ENCODE data around the gene SCML2.

DNA sequence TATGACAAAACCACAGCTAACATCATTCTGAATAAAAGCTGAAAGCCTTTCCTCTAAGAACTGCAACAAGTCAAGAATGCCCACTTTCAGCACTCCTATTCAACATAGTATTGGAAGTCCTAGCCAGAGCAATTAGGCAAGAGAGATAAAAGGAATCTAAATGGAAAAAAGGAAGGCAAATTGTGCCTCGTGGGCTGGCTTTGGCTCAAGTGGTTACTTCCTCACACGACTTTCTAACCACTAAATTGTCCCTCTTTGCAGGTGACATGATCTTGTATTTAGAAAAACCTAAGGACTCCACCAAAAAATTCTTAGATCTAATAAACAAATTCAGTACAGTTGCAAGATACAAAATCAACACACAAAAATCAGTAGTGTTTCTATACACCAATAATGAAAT lies 57.2 kb downstream of the SCML2 start:
- TF ChIP-seq POLR2A (IDR thresholded peaks at IDR 0.05; ENCODE audit: low read length) (no peak), GATA1 (IDR thresholded peaks at IDR 0.05; ENCODE audit: low read depth, low read length) (no peak)

Measured in erythroblast (primary cell).